Activated gamma-delta T cell (primary cell): Measurements from ENCODE around the gene CTRB2.
"Not testable (repeated sequence)": the region's sequence is repeated elsewhere in the genome, so short reads cannot be mapped to it uniquely, and the experiment has no call there.

Experiments
- DNase-seq: peaks from one replicate; lab custom pipeline; 2025; lab: John Stamatoyannopoulos, UW

The CTRB2 gene

GRCh38 chr16:75242436-75243078 is 35.6 kb upstream of the CTRB2 start:
- DNase-seq: not testable (repeated sequence)

GRCh38 chr16:75241955-75242354 is 35.0 kb upstream of the CTRB2 start:
- no peak for DNase-seq

GRCh38 chr16:75241412-75241811 is 34.5 kb upstream of the CTRB2 start:
- no peak for DNase-seq

GRCh38 chr16:75240633-75241032 is 33.7 kb upstream of the CTRB2 start:
- DNase-seq: not testable (repeated sequence)

- no peak for DNase-seq
These were observed 32.7 kb upstream of the CTRB2 start for GRCh38 chr16:75239542-75240122.

GRCh38 chr16:75238853-75239541 is 32.0 kb upstream of the CTRB2 start:
- no peak for DNase-seq

GRCh38 chr16:75238132-75238852 is 31.3 kb upstream of the CTRB2 start:
- DNase-seq: no peak

- no peak for DNase-seq
These were observed 30.6 kb upstream of the CTRB2 start for GRCh38 chr16:75237398-75238131.

GRCh38 chr16:75236736-75237397 is 29.9 kb upstream of the CTRB2 start:
- no peak for DNase-seq

- DNase-seq: no peak
These were observed 29.3 kb upstream of the CTRB2 start for GRCh38 chr16:75236232-75236631.

GRCh38 chr16:75235721-75236193 is 28.8 kb upstream of the CTRB2 start:
- no peak for DNase-seq

GRCh38 chr16:75234856-75235696 is 28.1 kb upstream of the CTRB2 start:
- DNase-seq: no peak

GRCh38 chr16:75233611-75233938 is 26.6 kb upstream of the CTRB2 start:
- no peak for DNase-seq

GRCh38 chr16:75231570-75231969 is 24.6 kb upstream of the CTRB2 start:
- no peak for DNase-seq

GRCh38 chr16:75230471-75231110 is 23.6 kb upstream of the CTRB2 start:
- no peak for DNase-seq

GRCh38 chr16:75229172-75230031 is 22.4 kb upstream of the CTRB2 start:
- DNase-seq: no peak

- no peak for DNase-seq
These were observed 21.4 kb upstream of the CTRB2 start for GRCh38 chr16:75228143-75228976.
